ENCODE results near the gene GNPTG. TPM values are rescaled to one million over a fixed set of nuclear protein-coding genes. Genes with fewer than 3 reads are reported as not detected.

The GNPTG gene
- polyA plus RNA-seq, 1 of the 3 experiments (the other 2 are of a cell fraction): 113 TPM

GRCh38 chr16:1348926-1349325 lies 2.8 kb upstream of the GNPTG start:
- peaks cover 0 to 17% of the 10 kb centered on the region in 2 experiments; a peak in 2 of 4 replicates for H3K4me1 ChIP-seq (ENCODE audit: control insufficient read depth in 1 of 2, insufficient read depth in 2 of 2, low read depth in 1 of 2, low read length in 1 of 2)
- no peaks in the 10 kb centered on the region for H3F3A ChIP-seq (replicated peaks; ENCODE audit: insufficient read depth)
- no peak overlapping the region for H3K9ac ChIP-seq
- ChIA-PET POLR2A (no interaction called here), CTCF (interaction anchor here (0.6 to 2.7 kb wide), 5 partner anchors 11 to 357 kb away, joined by 3 to 16 read pairs (median 4); partner anchors contain the start of gene MAPK8IP3)
- no peak overlapping the region for H3K4me3 ChIP-seq (ENCODE audit: low read depth in 2 of 2, low read length in 1 of 2)
- H3K27ac ChIP-seq (ENCODE audit: low read depth in 2 of 2, low read length in 1 of 2): no peak overlapping the region
- peaks cover 39% of the 10 kb centered on the region for H3K79me2 ChIP-seq (ENCODE audit: insufficient read depth)
- no peaks in the 10 kb centered on the region for H3K9me2 ChIP-seq
- no peak for TF ChIP-seq USF1 (IDR thresholded peaks at IDR 0.05; ENCODE audit: borderline replicate concordance, low read depth)
- no peak for TF ChIP-seq RCOR1 (IDR thresholded peaks at IDR 0.05; ENCODE audit: low read length)
- TF ChIP-seq CHD2 (IDR thresholded peaks at IDR 0.05; ENCODE audit: low read length, partially characterized antibody): no peak
- TF ChIP-seq FOXJ3 (CRISPR knock-in tag; IDR thresholded peaks at IDR 0.05): no peak
- no peak for TF ChIP-seq MXI1 (IDR thresholded peaks at IDR 0.05; ENCODE audit: low read depth, low read length)
- no peak for TF ChIP-seq ELF1 (IDR thresholded peaks at IDR 0.05)
- no peak for TF ChIP-seq PBX3 (IDR thresholded peaks at IDR 0.05)
- no peak for TF ChIP-seq SMC3 (IDR thresholded peaks at IDR 0.05; ENCODE audit: low read depth, low read length)
- TF ChIP-seq FOSL2 (IDR thresholded peaks at IDR 0.05; ENCODE audit: borderline replicate concordance, low read depth): no peak
- no peak overlapping the region for H3K4me2 ChIP-seq
- no peak overlapping the region for H2AFZ ChIP-seq (ENCODE audit: low read depth)
- 86% methylated on average over 7 of the region's 14 CpGs for WGBS (ENCODE audit: low lambda C conversion rate)
- no peaks in the 10 kb centered on the region for H3K9me3 ChIP-seq
- H4K20me1 ChIP-seq (ENCODE audit: insufficient read depth): no peaks in the 10 kb centered on the region
- no peak for DNase-seq
- peaks cover 0 to 19% of the 10 kb centered on the region in 2 experiments for H3K36me3 ChIP-seq (replicated peaks in 1 of 2; ENCODE audit: control insufficient read depth in 1 of 2, insufficient read depth in 2 of 2, low read length in 1 of 2)
- no peaks in the 10 kb centered on the region for H3K27me3 ChIP-seq (ENCODE audit: insufficient read depth)

- Histone ChIP-seq H3K9ac (no peak overlapping the region), H3K36me3 (replicated peaks in 1 of 2; ENCODE audit: control insufficient read depth in 1 of 2, insufficient read depth in 2 of 2, low read length in 1 of 2) (peaks cover 0 to 19% of the 10 kb centered on the region in 2 experiments), H3K4me2 (no peak overlapping the region), H3K27ac (ENCODE audit: low read depth in 2 of 2, low read length in 1 of 2) (no peak overlapping the region), H3F3A (replicated peaks; ENCODE audit: insufficient read depth) (no peaks in the 10 kb centered on the region), H2AFZ (ENCODE audit: low read depth) (no peak overlapping the region), H3K79me2 (ENCODE audit: insufficient read depth) (peaks cover 43% of the 10 kb centered on the region), H3K27me3 (ENCODE audit: insufficient read depth) (no peaks in the 10 kb centered on the region), H3K4me3 (ENCODE audit: low read depth in 2 of 2, low read length in 1 of 2) (no peak overlapping the region), H3K9me2 (no peaks in the 10 kb centered on the region), H3K9me3 (no peaks in the 10 kb centered on the region), H4K20me1 (ENCODE audit: insufficient read depth) (no peaks in the 10 kb centered on the region), H3K4me1 (ENCODE audit: control insufficient read depth in 1 of 2, insufficient read depth in 2 of 2, low read depth in 1 of 2, low read length in 1 of 2) (peaks cover 0 to 15% of the 10 kb centered on the region in 2 experiments; a peak in 2 of 4 replicates)
- DNase-seq: no peak
- 93% methylated on average over 16 of the region's 16 CpGs for WGBS (ENCODE audit: low lambda C conversion rate)
- ChIA-PET POLR2A (no interaction called here), CTCF (interaction anchor here (0.6 to 2.7 kb wide), 4 partner anchors 11 to 564 kb away, joined by 3 to 16 read pairs (median 4); no protein-coding TSS in a partner anchor)
- TF ChIP-seq RFX5 (IDR thresholded peaks at IDR 0.05; ENCODE audit: low read length): no peak
- TF ChIP-seq USF1 (IDR thresholded peaks at IDR 0.05; ENCODE audit: borderline replicate concordance, low read depth): no peak
- no peak for TF ChIP-seq USF2 (IDR thresholded peaks at IDR 0.05; ENCODE audit: borderline replicate concordance, low read depth, low read length)
- TF ChIP-seq TEAD4 (IDR thresholded peaks at IDR 0.05; ENCODE audit: borderline replicate concordance, insufficient read depth): no peak
- no peak for TF ChIP-seq EP300 (IDR thresholded peaks at IDR 0.05; ENCODE audit: borderline replicate concordance in 1 of 2, low read depth in 1 of 2, low read length in 1 of 2)
- no peak for TF ChIP-seq GATA2 (CRISPR knock-in tag; IDR thresholded peaks at IDR 0.05)
- TF ChIP-seq YY1 (IDR thresholded peaks at IDR 0.05; ENCODE audit: low read depth): no peak
- no peak for TF ChIP-seq JUND (IDR thresholded peaks at IDR 0.05)
Observed at GRCh38 chr16:1349351-1349750, 2.4 kb upstream of the GNPTG start.
